GM12891 (cell line): ENCODE measurements around the gene CDC6.

Source experiments
- PAX5 ChIP-seq: IDR thresholded peaks from 2 replicates; pipeline ENCODE4 v1.6.1; 2011; ENCODE audit warnings: low read length, moderate library complexity, mild to moderate bottlenecking; ENCODE audit not compliant: insufficient read depth, severe bottlenecking
- POLR2A ChIP-seq: IDR thresholded peaks from 2 replicates; pipeline ENCODE4 v1.6.1; 2011; ENCODE audit warnings: low read depth, low read length, control low read depth
- POLR2AphosphoS5 ChIP-seq: IDR thresholded peaks from 2 replicates; pipeline ENCODE4 v1.6.1; 2011; ENCODE audit warnings: low read depth, low read length, control low read depth
- SPI1 ChIP-seq: IDR thresholded peaks from 2 replicates; pipeline ENCODE4 v1.6.1; 2011; ENCODE audit warnings: low read depth, low read length, control low read depth
- TAF1 ChIP-seq: IDR thresholded peaks from 2 replicates; pipeline ENCODE4 v1.6.1; 2011; ENCODE audit warnings: low read depth, low read length, control low read depth

DNA sequence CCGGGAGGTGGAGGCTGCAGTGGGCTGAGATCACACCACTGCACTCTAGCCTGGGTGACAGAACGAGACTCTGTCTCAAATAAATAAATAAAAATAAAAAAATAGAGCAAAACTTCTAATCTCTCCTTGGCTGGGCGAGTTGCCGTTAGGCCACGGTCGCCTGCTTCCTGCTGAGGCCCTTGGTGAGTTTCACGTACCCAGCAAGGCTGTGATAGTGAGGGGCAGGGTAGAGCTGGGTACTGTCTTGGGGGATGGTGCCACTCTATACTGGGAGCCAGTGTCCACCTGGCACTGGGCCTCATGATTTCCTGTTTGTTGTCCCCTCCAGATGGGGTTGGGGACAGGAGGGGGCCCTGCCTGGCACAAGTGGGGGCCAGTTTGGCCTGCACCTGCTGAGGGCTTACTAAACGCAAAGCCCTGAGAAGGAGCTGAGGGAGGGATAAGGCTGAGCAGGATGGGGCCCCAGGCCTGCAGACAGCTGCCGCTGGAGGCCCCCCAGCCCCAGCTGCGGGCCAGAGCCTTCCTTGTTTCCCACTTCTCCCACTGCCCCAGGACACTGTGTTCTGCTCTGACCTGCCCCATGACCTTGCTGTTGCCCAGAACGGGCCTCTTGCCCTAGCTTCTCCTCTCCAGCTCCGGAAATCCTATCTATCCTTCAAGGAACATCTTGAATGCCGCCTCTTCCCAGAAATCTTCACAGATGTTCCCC lies 51.4 kb downstream of the CDC6 start:
- TF ChIP-seq POLR2A (no peak), POLR2AphosphoS5 (no peak), SPI1 (no peak), TAF1 (no peak), PAX5 (no peak)
